ENCODE results near the gene SLC9A9.
"Not testable (repeated sequence)": the region's sequence is repeated elsewhere in the genome, so short reads cannot be mapped to it uniquely, and the experiment has no call there.

The SLC9A9 gene

GRCh38 chr3:143437405-143437804, 410.9 kb downstream of the SLC9A9 start:
- DNase-seq: no peak

- DNase-seq: no peak
Measured at GRCh38 chr3:143436231-143436930, 411.9 kb downstream of the SLC9A9 start.

- DNase-seq: no peak
Measured at GRCh38 chr3:143433787-143434378, 414.4 kb downstream of the SLC9A9 start.

GRCh38 chr3:143431298-143431697, 417.0 kb downstream of the SLC9A9 start:
- DNase-seq: not testable (repeated sequence)

GRCh38 chr3:143430568-143430967, 417.7 kb downstream of the SLC9A9 start:
- no peak for DNase-seq

- DNase-seq: no peak
Measured at GRCh38 chr3:143429628-143430514, 418.4 kb downstream of the SLC9A9 start.

- DNase-seq: no peak
Measured at GRCh38 chr3:143428294-143428693, 420.0 kb downstream of the SLC9A9 start.

- no peak for DNase-seq
Measured at GRCh38 chr3:143427631-143428030, 420.6 kb downstream of the SLC9A9 start.

- no peak for DNase-seq
Measured at GRCh38 chr3:143424874-143425273, 423.4 kb downstream of the SLC9A9 start.

- no peak for DNase-seq
Measured at GRCh38 chr3:143421556-143421955, 426.7 kb downstream of the SLC9A9 start.

- DNase-seq: no peak
Measured at GRCh38 chr3:143419611-143420010, 428.7 kb downstream of the SLC9A9 start.

GRCh38 chr3:143418391-143418790, 429.9 kb downstream of the SLC9A9 start:
- DNase-seq: no peak

GRCh38 chr3:143416229-143416628, 432.0 kb downstream of the SLC9A9 start:
- no peak for DNase-seq

GRCh38 chr3:143414571-143415253, 433.6 kb downstream of the SLC9A9 start:
- no peak for DNase-seq

- no peak for DNase-seq
Measured at GRCh38 chr3:143413372-143413771, 434.9 kb downstream of the SLC9A9 start.

- DNase-seq: no peak
Measured at GRCh38 chr3:143412084-143412483, 436.2 kb downstream of the SLC9A9 start.

GRCh38 chr3:143410259-143410658, 438.0 kb downstream of the SLC9A9 start:
- DNase-seq: no peak

GRCh38 chr3:143408771-143409170, 439.5 kb downstream of the SLC9A9 start:
- no peak for DNase-seq

- no peak for DNase-seq
Measured at GRCh38 chr3:143402602-143403001, 445.7 kb downstream of the SLC9A9 start.

GRCh38 chr3:143396790-143397189, 451.5 kb downstream of the SLC9A9 start:
- DNase-seq: no peak

GRCh38 chr3:143389388-143389787, 458.9 kb downstream of the SLC9A9 start:
- no peak for DNase-seq

GRCh38 chr3:143387425-143387824, 460.8 kb downstream of the SLC9A9 start:
- DNase-seq: no peak

GRCh38 chr3:143384076-143384475, 464.2 kb downstream of the SLC9A9 start:
- DNase-seq: no peak
